GM12878 (cell line): ENCODE results near the gene MDH1. TPM values are rescaled to one million over a fixed set of nuclear protein-coding genes. Genes with fewer than 3 reads are reported as not detected.

ENCODE experiments used
- ATAC-seq: fragments of 200-7000 bp; cut with Tn5 transposase; 3 replicates; pipeline ENCODE4 v1.9.1; 2020; ENCODE audit warnings: mild to moderate bottlenecking, moderate library complexity
- BruUV-seq: library from RNA; stranded (reverse); fragments of 400-500 nt; replicated peaks from 2 replicates; lab custom pipeline; 2021; lab: Mats Ljungman, UMichigan
- CTCF ChIA-PET: fragments of 300-600 bp; sonication (Branson Sonifier 250); formaldehyde crosslinking; extraction: SDS; loops from one replicate; lab custom pipeline; 2021; ENCODE audit warnings: inconsistent platforms; lab: Yijun Ruan, JAX
- POLR2A ChIA-PET: fragments of 350-600 bp; formaldehyde crosslinking; extraction: SDS; loops from one replicate; lab custom pipeline; 2021; ENCODE audit warnings: inconsistent platforms; lab: Charles Lee
- RAD21 ChIA-PET: fragments of 300-600 bp; sonication (Branson Sonifier 250); formaldehyde crosslinking; loops from one replicate; lab custom pipeline; 2023; ENCODE audit warnings: antibody characterized with exemption; ENCODE audit not compliant: unreplicated experiment; lab: Charles Lee
- SMC1A ChIA-PET: fragments of 300-600 bp; sonication (Branson Sonifier 250); formaldehyde crosslinking; loops from one replicate; lab custom pipeline; 2023; ENCODE audit not compliant: unreplicated experiment, uncharacterized antibody; lab: Charles Lee
- DNase-seq: peaks from one replicate; pipeline ENCODE4 v3.0.0-alpha.2; 2011; ENCODE audit warnings: low read depth, low spot score
- FAIRE-seq: peaks from 3 replicates; lab custom pipeline; 2011; peaks lifted over from hg19 to GRCh38; lab: Jason Lieb, UNC
- H2AFZ ChIP-seq: 2 replicates; pipeline ENCODE4 v1.6.0; 2011; ENCODE audit warnings: low read depth, low read length, control low read depth; ENCODE audit not compliant: control insufficient read depth
- H3K27ac ChIP-seq: 2 replicates; pipeline ENCODE4 v1.5.1; 2011; ENCODE audit warnings: control low read depth; ENCODE audit not compliant: control insufficient read depth, insufficient read depth
- H3K27me3 ChIP-seq, 2 experiments: replicated peaks in 1 of 2; 2 replicates each; pipeline versions ENCODE4 v1.6.0 to v1.6.1; 2011; ENCODE audit warnings: low read length in 1 of 2; ENCODE audit not compliant: control insufficient read depth in 2 of 2, insufficient read depth in 2 of 2
- H3K36me3 ChIP-seq, 2 experiments: 2 replicates each; pipeline ENCODE4 v1.5.1; 2011; ENCODE audit warnings: low read length in 1 of 2; ENCODE audit not compliant: control insufficient read depth in 2 of 2, insufficient read depth in 2 of 2
- H3K4me1 ChIP-seq: 2 replicates; pipeline ENCODE4 v1.6.1; 2011; ENCODE audit warnings: mild to moderate bottlenecking, low read length, moderate library complexity, mixed read lengths; ENCODE audit not compliant: control insufficient read depth, insufficient read depth
- H3K4me2 ChIP-seq: 2 replicates; pipeline ENCODE4 v1.6.0; 2011; ENCODE audit warnings: control low read depth; ENCODE audit not compliant: control insufficient read depth, insufficient read depth
- H3K4me3 ChIP-seq: fragments of 200-600 bp; sonication (generic); 2 replicates; pipeline ENCODE4 v1.5.1; 2016
- H3K79me2 ChIP-seq: 2 replicates; pipeline ENCODE4 v1.6.0; 2011; ENCODE audit warnings: low read length; ENCODE audit not compliant: control insufficient read depth, insufficient read depth
- H3K9ac ChIP-seq: 2 replicates; pipeline ENCODE4 v1.8.0; 2011; ENCODE audit warnings: low read length, control low read depth, mixed read lengths; ENCODE audit not compliant: control insufficient read depth, insufficient read depth
- H3K9me3 ChIP-seq: replicated peaks from 3 replicates; pipeline ENCODE4 v1.5.1; 2011; ENCODE audit warnings: mild to moderate bottlenecking, low read length; ENCODE audit not compliant: control insufficient read depth, insufficient read depth
- H4K20me1 ChIP-seq: 2 replicates; pipeline ENCODE4 v1.6.0; 2011; ENCODE audit not compliant: control insufficient read depth, insufficient read depth
- ATF2 ChIP-seq: IDR thresholded peaks from 2 replicates; pipeline ENCODE4 v1.6.1; 2012; ENCODE audit warnings: low read length, inconsistent platforms
- BACH1 ChIP-seq: fragments of 450-650 bp; IDR thresholded peaks from 2 replicates; pipeline ENCODE4 v1.6.1; 2017; ENCODE audit warnings: mild to moderate bottlenecking, borderline replicate concordance
- BHLHE40 ChIP-seq, 2 experiments: fragments of 450-650 bp in 1 of 2; IDR thresholded peaks; 2 replicates each; pipeline ENCODE4 v1.6.1; 2011 to 2017; ENCODE audit warnings: low read depth in 2 of 2, borderline replicate concordance in 1 of 2, improper control_type of control experiment in 1 of 2, low read length in 1 of 2, mild to moderate bottlenecking in 1 of 2
- CHD1 ChIP-seq: IDR thresholded peaks from 2 replicates; pipeline ENCODE4 v1.6.1; 2012; ENCODE audit warnings: low read depth, low read length, improper control_type of control experiment
- IKZF2 ChIP-seq, 2 experiments: fragments of 450-650 bp; IDR thresholded peaks; 2 replicates each; pipeline ENCODE4 v1.6.1; 2017; ENCODE audit warnings: mild to moderate bottlenecking in 2 of 2, moderate library complexity in 2 of 2
- MXI1 ChIP-seq: fragments of 150-350 bp; IDR thresholded peaks from 2 replicates; pipeline ENCODE4 v1.6.1; 2011; ENCODE audit warnings: low read depth, mild to moderate bottlenecking, inconsistent platforms, low read length, improper control_type of control experiment
- NBN ChIP-seq: fragments of 450-650 bp; IDR thresholded peaks from 2 replicates; pipeline ENCODE4 v1.6.1; 2016
- POLR2A ChIP-seq: IDR thresholded peaks from 2 replicates; pipeline ENCODE4 v1.6.1; 2011; ENCODE audit warnings: low read depth, mild to moderate bottlenecking, low read length
- STAT3 ChIP-seq: IDR thresholded peaks from 2 replicates; pipeline ENCODE4 v1.6.1; 2011; ENCODE audit warnings: low read depth, low read length, improper control_type of control experiment
- WRNIP1 ChIP-seq: IDR thresholded peaks from 2 replicates; pipeline ENCODE4 v1.6.1; 2011; ENCODE audit warnings: low read depth, low read length, improper control_type of control experiment, borderline replicate concordance
- ZNF274 ChIP-seq: IDR thresholded peaks from one replicate; pipeline ENCODE4 v1.8.0; 2011; ENCODE audit not compliant: insufficient read length, insufficient read depth
- WGBS: methylation state at CpG from one replicate; pipeline ENCODE4 v1.1.6; 2016; ENCODE audit warnings: low lambda C conversion rate; ENCODE audit not compliant: insufficient replicate concordance, insufficient coverage; ENCODE audit errors: missing lambda C conversion rate; 5-methylcytosine and 5-hydroxymethylcytosine counted together
- in situ Hi-C: fragments of 300-500 bp; cut with MboI; formaldehyde crosslinking; loops from 9 replicates; pipeline ENCODE4 v1.14.3; 2018; ENCODE audit warnings: mixed read lengths
- intact Hi-C: fragments of 100-400 bp; cut with micrococcal nuclease; formaldehyde crosslinking; loops from one replicate; pipeline ENCODE4 v1.14.2; 2022; ENCODE audit not compliant: unreplicated experiment
- polyA plus RNA-seq, 11 experiments: library from polyadenylated mRNA; depleted of rRNA in 4 of 11; unstranded in 6 of 11; stranded (reverse) in 5 of 11; fragments of >200 nt; fragmentation: Nextera tagmentation in 4 of 11; fragmentation: Illumina TruSeq in 1 of 11; extraction: Ambion mirVana in 4 of 11; extraction: Trizol in 1 of 11; gene quantifications; 1 replicate in 1 of 11; 2 replicates in 10 of 11; pipeline versions ENCODE4 v1.2.1 to v1.2.3, GENCODE V29; 2011 to 2016; ENCODE audit warnings: inconsistent platforms in 2 of 11, missing spikeins in 2 of 11, low read depth in 1 of 11
- total RNA-seq, 4 experiments: library from RNA; depleted of rRNA in 3 of 4; stranded (reverse); fragments of >200 nt in 3 of 4; fragmentation: Illumina TruSeq in 1 of 4; extraction: Trizol in 1 of 4; gene quantifications; 2 replicates each; pipeline versions ENCODE4 v1.2.1 to v1.2.3, GENCODE V29; 2013 to 2021

The MDH1 gene
- total and polyA plus RNA-seq, 10 of the 15 experiments (the other 5 are each of a cell fraction or from before 2014, with no cell fraction given), result 254 to 1,581 (median 440) TPM

- TF ChIP-seq IKZF2 (IDR thresholded peaks at IDR 0.05) (no peak), STAT3 (no peak), POLR2A (no peak), CHD1 (no peak), ZNF274 (no peak), BHLHE40 (IDR thresholded peaks at IDR 0.05; ENCODE audit: borderline replicate concordance in 1 of 2, low read depth in 2 of 2, low read length in 1 of 2) (no peak), NBN (no peak), MXI1 (no peak), BACH1 (no peak), ATF2 (no peak), WRNIP1 (no peak)
- H3K79me2 ChIP-seq, result no peaks in the 10 kb centered on the region
- H3K36me3 ChIP-seq, result no peaks in the 10 kb centered on the region
- SMC1A ChIA-PET, result no interaction called here
- H3K9ac ChIP-seq, result no peak overlapping the region
- H3K4me3 ChIP-seq, result no peak overlapping the region
- no TSS peak for BruUV-seq
- H3K4me1 ChIP-seq, result peaks cover 3% of the 10 kb centered on the region; the same call in 1 of the 2 replicates
- RAD21 ChIA-PET, result no interaction called here
- H3K4me2 ChIP-seq, result no peak overlapping the region
- H3K9me3 ChIP-seq, result peaks cover 1% of the 10 kb centered on the region; the same call in 2 of the 3 replicates
- CTCF ChIA-PET, result no interaction called here
- intact Hi-C loops (no loop called here), in situ Hi-C loops (no loop called here)
- WGBS, result 19% methylated on average over 1 of the region's 1 CpG
- ATAC-seq, result no peak
- H2AFZ ChIP-seq, result no peak overlapping the region
- POLR2A ChIA-PET, result no interaction called here
- H3K27ac ChIP-seq, result no peak overlapping the region
- no peak for FAIRE-seq
- H3K27me3 ChIP-seq, result no peaks in the 10 kb centered on the region
- H4K20me1 ChIP-seq, result no peaks in the 10 kb centered on the region
- no peak for DNase-seq
Measured at GRCh38 chr2:63631501-63631900, 42.7 kb downstream of the MDH1 start.
